Nephron progenitor cell (in vitro differentiated cells): Measurements from ENCODE around the gene TBX21.

Experiments
- DNase-seq: peaks from one replicate; pipeline ENCODE4 v3.0.0; 2021
- H3K27ac Mint-ChIP-seq: 2 replicates; pipeline ENCODE4 v1.8.0; 2021; ENCODE audit warnings: mild to moderate bottlenecking, moderate library complexity, mixed read lengths
- H3K27me3 Mint-ChIP-seq: 2 replicates; pipeline ENCODE4 v1.8.0; 2021; ENCODE audit warnings: mild to moderate bottlenecking, low read depth, mixed read lengths; ENCODE audit not compliant: poor library complexity
- H3K36me3 Mint-ChIP-seq: 2 replicates; pipeline ENCODE4 v1.8.0; 2021; ENCODE audit warnings: low read depth, mixed read lengths
- H3K4me1 Mint-ChIP-seq: 2 replicates; pipeline ENCODE4 v1.8.0; 2021; ENCODE audit warnings: mixed read lengths
- H3K4me3 Mint-ChIP-seq: 2 replicates; pipeline ENCODE4 v1.8.0; 2021; ENCODE audit warnings: mild to moderate bottlenecking, moderate library complexity, mixed read lengths
- H3K9me3 Mint-ChIP-seq: 2 replicates; pipeline ENCODE4 v1.8.0; 2021; ENCODE audit warnings: mild to moderate bottlenecking, moderate library complexity, mixed read lengths
- TF ChIP-seq, protein P1 (sequence below): fragments of 200-600 bp; sonication (generic); IDR thresholded peaks from 2 replicates; pipeline ENCODE4 v1.5.0; 2021; ENCODE audit warnings: antibody characterized with exemption

TBX21 gene

DNA sequence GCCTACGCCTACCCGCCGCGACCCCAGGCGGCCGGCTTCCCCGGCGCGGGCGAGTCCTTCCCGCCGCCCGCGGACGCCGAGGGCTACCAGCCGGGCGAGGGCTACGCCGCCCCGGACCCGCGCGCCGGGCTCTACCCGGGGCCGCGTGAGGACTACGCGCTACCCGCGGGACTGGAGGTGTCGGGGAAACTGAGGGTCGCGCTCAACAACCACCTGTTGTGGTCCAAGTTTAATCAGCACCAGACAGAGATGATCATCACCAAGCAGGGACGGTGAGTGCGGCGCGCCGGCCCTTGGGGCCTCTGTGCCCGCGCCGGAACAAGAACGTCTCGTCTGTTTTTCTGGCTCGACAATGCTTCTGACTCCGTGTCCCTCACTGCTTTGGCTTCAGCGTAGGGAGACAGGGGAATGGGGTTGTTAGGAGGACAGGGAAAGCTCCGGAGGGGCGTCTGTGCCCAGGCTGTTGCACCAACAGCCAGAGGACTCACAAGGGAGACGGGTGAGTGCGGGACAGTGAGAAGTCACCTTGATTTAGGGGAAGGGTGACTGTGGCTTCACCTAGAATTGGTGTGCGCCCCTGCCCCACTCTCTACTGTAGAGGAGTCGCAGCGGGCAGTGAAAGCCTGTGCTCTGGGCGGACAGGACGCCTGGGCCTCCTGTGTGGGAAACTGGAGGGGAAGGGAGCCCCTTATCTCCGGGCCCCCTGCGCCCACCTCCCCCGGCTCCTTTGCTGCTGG is 806 bp downstream of the TBX21 start:
- TF ChIP-seq, protein P1, sequence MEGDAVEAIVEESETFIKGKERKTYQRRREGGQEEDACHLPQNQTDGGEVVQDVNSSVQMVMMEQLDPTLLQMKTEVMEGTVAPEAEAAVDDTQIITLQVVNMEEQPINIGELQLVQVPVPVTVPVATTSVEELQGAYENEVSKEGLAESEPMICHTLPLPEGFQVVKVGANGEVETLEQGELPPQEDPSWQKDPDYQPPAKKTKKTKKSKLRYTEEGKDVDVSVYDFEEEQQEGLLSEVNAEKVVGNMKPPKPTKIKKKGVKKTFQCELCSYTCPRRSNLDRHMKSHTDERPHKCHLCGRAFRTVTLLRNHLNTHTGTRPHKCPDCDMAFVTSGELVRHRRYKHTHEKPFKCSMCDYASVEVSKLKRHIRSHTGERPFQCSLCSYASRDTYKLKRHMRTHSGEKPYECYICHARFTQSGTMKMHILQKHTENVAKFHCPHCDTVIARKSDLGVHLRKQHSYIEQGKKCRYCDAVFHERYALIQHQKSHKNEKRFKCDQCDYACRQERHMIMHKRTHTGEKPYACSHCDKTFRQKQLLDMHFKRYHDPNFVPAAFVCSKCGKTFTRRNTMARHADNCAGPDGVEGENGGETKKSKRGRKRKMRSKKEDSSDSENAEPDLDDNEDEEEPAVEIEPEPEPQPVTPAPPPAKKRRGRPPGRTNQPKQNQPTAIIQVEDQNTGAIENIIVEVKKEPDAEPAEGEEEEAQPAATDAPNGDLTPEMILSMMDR: no peak
- Mint-ChIP-seq H3K4me1 (peaks cover 18% of the 10 kb centered on the region), H3K4me3 (peak overlapping the region; percentile 80), H3K27ac (no peak overlapping the region), H3K9me3 (no peaks in the 10 kb centered on the region), H3K36me3 (no peaks in the 10 kb centered on the region), H3K27me3 (peaks cover 96% of the 10 kb centered on the region)
- no peak for DNase-seq

DNA sequence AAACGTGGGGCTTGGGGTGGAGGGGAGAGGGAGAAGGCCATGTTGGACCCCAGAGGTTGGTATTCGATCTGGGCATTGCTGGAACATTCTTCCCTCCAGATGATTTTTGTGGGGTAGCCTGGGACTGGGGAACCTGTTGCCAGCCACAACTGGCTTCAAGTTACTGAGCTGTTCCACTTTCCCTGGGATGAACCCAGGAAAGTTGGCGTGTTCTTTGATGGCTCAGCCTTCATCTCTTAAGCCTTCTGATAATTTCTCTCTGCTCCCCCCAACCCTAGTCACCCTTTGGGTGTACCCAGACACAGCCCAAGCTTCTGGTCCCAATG is 2.1 kb downstream of the TBX21 start:
- Mint-ChIP-seq H3K36me3 (no peaks in the 10 kb centered on the region), H3K4me1 (peaks cover 18% of the 10 kb centered on the region), H3K27ac (no peak overlapping the region), H3K4me3 (no peak overlapping the region), H3K27me3 (peaks cover 89% of the 10 kb centered on the region), H3K9me3 (no peaks in the 10 kb centered on the region)
- TF ChIP-seq, protein P1: no peak
- no peak for DNase-seq

DNA sequence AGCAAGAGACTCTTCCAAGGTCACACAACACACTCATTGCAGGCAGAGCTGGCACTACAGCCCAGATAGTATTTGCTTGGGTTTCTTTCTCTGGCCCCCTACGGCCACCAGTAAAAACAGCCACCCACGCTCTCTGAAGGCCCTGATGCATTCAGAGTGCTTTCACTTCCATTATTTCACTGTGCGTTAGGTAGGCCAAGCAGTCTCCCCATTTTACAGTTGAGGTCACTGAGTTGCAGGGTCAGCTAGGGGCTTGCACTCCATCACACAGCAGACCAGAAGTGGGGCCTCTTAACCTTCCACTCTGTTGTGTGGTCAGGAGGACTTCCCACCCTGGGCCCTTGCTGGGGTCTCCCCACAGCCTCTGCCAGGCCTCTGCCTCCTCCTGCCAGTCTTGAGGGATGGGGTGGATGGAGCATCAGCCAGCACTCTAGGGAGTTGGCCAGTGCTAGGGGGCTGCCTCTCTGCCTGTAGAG is 2.5 kb downstream of the TBX21 start:
- Mint-ChIP-seq H3K36me3 (no peaks in the 10 kb centered on the region), H3K4me1 (peaks cover 18% of the 10 kb centered on the region), H3K27me3 (peaks cover 88% of the 10 kb centered on the region), H3K27ac (no peak overlapping the region), H3K4me3 (no peak overlapping the region), H3K9me3 (no peaks in the 10 kb centered on the region)
- TF ChIP-seq, protein P1: no peak
- DNase-seq: no peak

DNA sequence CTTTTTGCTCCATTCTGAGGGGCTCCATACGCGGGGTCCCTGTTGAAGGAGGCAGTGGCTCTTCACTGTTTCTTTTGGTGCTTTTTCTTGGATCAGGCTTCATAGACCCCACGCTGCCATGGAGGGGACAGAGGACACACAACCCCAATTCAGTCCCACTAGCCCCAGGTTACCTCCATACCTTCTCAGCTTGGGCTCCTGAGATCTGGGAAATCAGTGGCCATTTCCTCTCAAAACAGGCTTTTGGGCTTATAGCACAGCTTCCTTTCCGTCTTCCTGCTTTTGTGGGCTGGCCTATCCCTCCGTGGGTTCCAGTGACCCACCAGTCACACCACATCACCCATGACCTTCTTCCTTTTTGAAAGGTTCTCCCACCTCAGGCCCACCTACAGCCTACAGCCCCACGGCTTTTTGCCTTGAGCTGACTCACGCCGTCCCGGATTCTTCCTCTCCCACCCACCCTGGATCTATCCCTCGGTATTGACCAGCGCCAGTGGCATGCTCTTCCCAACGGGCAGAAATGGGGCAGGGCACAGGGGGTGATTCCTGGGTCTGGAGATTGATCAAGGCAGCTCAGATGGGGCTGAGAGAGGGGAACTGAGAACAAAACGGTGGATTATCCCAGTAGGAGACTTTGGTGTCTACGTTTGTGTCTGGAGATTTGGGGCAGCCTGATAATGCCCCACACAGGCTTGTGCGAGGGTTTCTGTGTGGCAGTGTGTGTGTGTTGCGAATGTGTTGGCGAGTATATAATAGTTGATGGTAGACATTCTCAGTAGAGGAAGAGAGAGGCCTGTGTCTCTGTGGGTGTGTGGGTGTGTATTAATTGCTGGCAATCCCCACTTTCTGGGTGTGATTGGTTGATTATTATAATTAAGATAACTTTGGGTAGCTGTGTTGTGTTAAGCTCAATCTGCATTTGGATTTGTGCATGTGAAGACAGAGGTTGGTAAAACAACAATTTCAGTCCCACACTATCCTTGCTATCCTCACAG is 3.8 kb downstream of the TBX21 start:
- H3K36me3 Mint-ChIP-seq: no peaks in the 10 kb centered on the region
- DNase-seq: no peak
- H3K4me3 Mint-ChIP-seq: no peak overlapping the region
- H3K4me1 Mint-ChIP-seq: peaks cover 21% of the 10 kb centered on the region
- H3K27me3 Mint-ChIP-seq: peaks cover 84% of the 10 kb centered on the region
- H3K9me3 Mint-ChIP-seq: no peaks in the 10 kb centered on the region
- no peak overlapping the region for H3K27ac Mint-ChIP-seq
- TF ChIP-seq, protein P1: no peak

DNA sequence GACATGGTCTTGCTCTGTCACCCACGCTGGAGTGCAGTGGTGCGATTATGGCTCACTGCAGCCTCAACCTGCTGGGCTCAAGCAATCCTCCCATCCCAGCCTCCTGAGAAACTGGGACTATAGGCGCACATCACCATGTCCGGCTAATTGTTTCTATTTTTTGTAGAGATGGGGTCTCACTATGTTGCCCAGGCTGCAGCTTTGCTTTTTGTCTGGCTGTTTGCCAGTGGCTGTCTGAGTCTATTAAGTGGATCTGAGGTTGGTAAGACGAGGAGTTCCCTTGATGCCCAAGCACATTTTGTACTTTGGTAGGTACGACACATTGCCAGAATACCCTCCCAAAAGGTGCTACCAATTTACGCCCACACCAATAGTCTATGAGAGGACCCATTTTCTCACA is 5.1 kb downstream of the TBX21 start:
- peaks cover 25% of the 10 kb centered on the region for H3K4me1 Mint-ChIP-seq
- no peaks in the 10 kb centered on the region for H3K9me3 Mint-ChIP-seq
- no peaks in the 10 kb centered on the region for H3K36me3 Mint-ChIP-seq
- H3K27ac Mint-ChIP-seq: no peak overlapping the region
- peaks cover 78% of the 10 kb centered on the region for H3K27me3 Mint-ChIP-seq
- no peak for DNase-seq
- TF ChIP-seq, protein P1: no peak
- no peak overlapping the region for H3K4me3 Mint-ChIP-seq
